Esophagus squamous epithelium (tissue), 4 donors: ENCODE results near the gene ENOPH1.

ENCODE experiments used
- CTCF ChIP-seq, 6 experiments: fragments of 450-650 bp in 4 of 6; fragments of 200-600 bp in 2 of 6; sonication (generic) in 2 of 6; IDR thresholded peaks; one replicate each; pipeline ENCODE4 v1.5.1; 2016 to 2019; ENCODE audit warnings: antibody characterized with exemption in 6 of 6, mild to moderate bottlenecking in 4 of 6, moderate library complexity in 4 of 6
- POLR2A ChIP-seq, 4 donors: fragments of 450-650 bp; IDR thresholded peaks; one replicate each; pipeline ENCODE4 v1.6.1; 2017; ENCODE audit warnings: antibody characterized with exemption in 4 of 4, mild to moderate bottlenecking in 4 of 4, moderate library complexity in 3 of 4

DNA sequence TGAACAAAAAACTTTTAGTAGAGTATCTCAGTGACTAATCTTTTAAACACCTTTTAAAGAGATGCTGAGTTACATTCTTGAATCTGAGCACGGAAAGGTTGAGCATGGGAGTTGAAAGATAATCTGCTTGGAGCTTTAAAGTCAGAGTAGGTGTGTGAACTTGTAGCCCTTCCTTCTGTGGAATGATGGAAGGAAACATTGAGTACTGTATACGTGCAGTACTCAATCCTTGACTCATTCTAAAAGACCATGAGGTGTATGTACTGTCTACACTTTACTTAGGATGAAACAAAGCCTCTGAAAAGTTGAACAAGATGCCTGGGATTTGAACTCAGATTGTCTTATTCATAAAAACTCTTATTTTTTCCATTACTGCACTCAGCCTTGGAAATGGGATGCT lies 3.4 kb downstream of the ENOPH1 start:
- TF ChIP-seq CTCF (IDR thresholded peaks at IDR 0.05) (no peak), POLR2A (IDR thresholded peaks at IDR 0.05) (no peak)
